Stimulated activated CD4-positive, alpha-beta T cell treated with anti-CD3 and anti-CD28 coated beads, Interleukin-12 subunit alpha, Interleukin-12 subunit beta, amount 100 ng/mL, for 24 hours (primary cell): Measurements from ENCODE around the gene ITPK1.

Experiments used
- DNase-seq, 2 experiments: peaks; one replicate each; pipeline ENCODE4 v3.0.0-alpha.2; 2020; ENCODE audit warnings: low read depth in 2 of 2

Gene ITPK1

GRCh38 chr14:92951912-92952471 is 163.7 kb downstream of the ITPK1 start:
- DNase-seq, result peak; percentile 62 to 82

GRCh38 chr14:92951261-92951660 is 164.5 kb downstream of the ITPK1 start:
- no peak for DNase-seq

GRCh38 chr14:92950773-92951172 is 165.0 kb downstream of the ITPK1 start:
- no peak for DNase-seq

- DNase-seq, result no peak
Measured at GRCh38 chr14:92950193-92950540, 165.6 kb downstream of the ITPK1 start.

- no peak for DNase-seq
Measured at GRCh38 chr14:92949496-92950192, 166.1 kb downstream of the ITPK1 start.

GRCh38 chr14:92948647-92949046 is 167.1 kb downstream of the ITPK1 start:
- DNase-seq, result no peak

- DNase-seq, result no peak
Measured at GRCh38 chr14:92946847-92947545, 168.7 kb downstream of the ITPK1 start.

- DNase-seq, result no peak
Measured at GRCh38 chr14:92945959-92946846, 169.5 kb downstream of the ITPK1 start.

- DNase-seq, result no peak
Measured at GRCh38 chr14:92945544-92945943, 170.2 kb downstream of the ITPK1 start.

- DNase-seq, result no peak
Measured at GRCh38 chr14:92944976-92945375, 170.7 kb downstream of the ITPK1 start.

- no peak for DNase-seq
Measured at GRCh38 chr14:92943855-92944570, 171.7 kb downstream of the ITPK1 start.

- no peak for DNase-seq
Measured at GRCh38 chr14:92942976-92943710, 172.6 kb downstream of the ITPK1 start.

GRCh38 chr14:92942576-92942975 is 173.1 kb downstream of the ITPK1 start:
- no peak for DNase-seq

- DNase-seq, result no peak
Measured at GRCh38 chr14:92942136-92942535, 173.6 kb downstream of the ITPK1 start.

GRCh38 chr14:92941531-92941930 is 174.2 kb downstream of the ITPK1 start:
- DNase-seq, result no peak

- DNase-seq, result no peak
Measured at GRCh38 chr14:92940543-92940942, 175.2 kb downstream of the ITPK1 start.

GRCh38 chr14:92939699-92940098 is 176.0 kb downstream of the ITPK1 start:
- DNase-seq, result no peak

GRCh38 chr14:92938890-92939671 is 176.6 kb downstream of the ITPK1 start:
- DNase-seq, result no peak

GRCh38 chr14:92938235-92938875 is 177.4 kb downstream of the ITPK1 start:
- DNase-seq, result no peak
